HS-27A (cell line): ENCODE data around the gene INTS4.
"Not testable (repeated sequence)": the region's sequence is repeated elsewhere in the genome, so short reads cannot be mapped to it uniquely, and the experiment has no call there.

Experiments
- DNase-seq: peaks from one replicate; pipeline ENCODE4 v3.0.0-alpha.2; 2012; ENCODE audit warnings: low read depth, missing footprints

The INTS4 gene

GRCh38 chr11:78022397-78023396, 28.2 kb upstream of the INTS4 start, which contains the start of gene KCTD14:
KCTD14 (minus strand) TSS chr11:78023276; CDS start chr11:78023249, 27 bp downstream.
- DNase-seq: no peak

GRCh38 chr11:78021611-78022010, 27.1 kb upstream of the INTS4 start:
- DNase-seq: no peak

GRCh38 chr11:78020246-78020645, 25.8 kb upstream of the INTS4 start:
- DNase-seq: no peak

- DNase-seq: no peak
These were observed 25.3 kb upstream of the INTS4 start for GRCh38 chr11:78019808-78020207.

- DNase-seq: no peak
These were observed 21.4 kb upstream of the INTS4 start for GRCh38 chr11:78015878-78016277.

GRCh38 chr11:78014937-78015520, 20.6 kb upstream of the INTS4 start:
- DNase-seq: not testable (repeated sequence)

GRCh38 chr11:78011301-78011700, 16.8 kb upstream of the INTS4 start:
- DNase-seq: no peak

- DNase-seq: no peak
These were observed 16.3 kb upstream of the INTS4 start for GRCh38 chr11:78010755-78011154.

GRCh38 chr11:78010304-78010703, 15.8 kb upstream of the INTS4 start:
- no peak for DNase-seq

GRCh38 chr11:78009062-78009461, 14.6 kb upstream of the INTS4 start:
- DNase-seq: no peak

GRCh38 chr11:78000193-78000592, 5.7 kb upstream of the INTS4 start:
- DNase-seq: peak; percentile 57

- DNase-seq: no peak
These were observed 5.1 kb upstream of the INTS4 start for GRCh38 chr11:77999446-78000030.

GRCh38 chr11:77993902-77994301, 566 bp downstream of the INTS4 start:
- no peak for DNase-seq

GRCh38 chr11:77990981-77991380, 3.5 kb downstream of the INTS4 start:
- no peak for DNase-seq

- DNase-seq: not testable (repeated sequence)
These were observed 8.0 kb downstream of the INTS4 start for GRCh38 chr11:77986456-77986855.

- no peak for DNase-seq
These were observed 13.0 kb downstream of the INTS4 start for GRCh38 chr11:77981346-77981947.

GRCh38 chr11:77968337-77968736, 26.1 kb downstream of the INTS4 start:
- no peak for DNase-seq

GRCh38 chr11:77967753-77968152, 26.7 kb downstream of the INTS4 start:
- no peak for DNase-seq

GRCh38 chr11:77967121-77967520, 27.3 kb downstream of the INTS4 start:
- no peak for DNase-seq

- no peak for DNase-seq
These were observed 28.1 kb downstream of the INTS4 start for GRCh38 chr11:77966338-77966737.

GRCh38 chr11:77959434-77959833, 35.0 kb downstream of the INTS4 start:
- DNase-seq: no peak

- not testable (repeated sequence) for DNase-seq
These were observed 35.8 kb downstream of the INTS4 start for GRCh38 chr11:77958583-77959177.
